ENCODE measurements around the gene FAM163A. TPM values are rescaled to one million over a fixed set of nuclear protein-coding genes. Genes with fewer than 3 reads are reported as not detected.

Gene FAM163A
- total and polyA plus RNA-seq, 9 of the 15 experiments (the other 6 are each of a cell fraction or from before 2014, with no cell fraction given) = not detected

DNA sequence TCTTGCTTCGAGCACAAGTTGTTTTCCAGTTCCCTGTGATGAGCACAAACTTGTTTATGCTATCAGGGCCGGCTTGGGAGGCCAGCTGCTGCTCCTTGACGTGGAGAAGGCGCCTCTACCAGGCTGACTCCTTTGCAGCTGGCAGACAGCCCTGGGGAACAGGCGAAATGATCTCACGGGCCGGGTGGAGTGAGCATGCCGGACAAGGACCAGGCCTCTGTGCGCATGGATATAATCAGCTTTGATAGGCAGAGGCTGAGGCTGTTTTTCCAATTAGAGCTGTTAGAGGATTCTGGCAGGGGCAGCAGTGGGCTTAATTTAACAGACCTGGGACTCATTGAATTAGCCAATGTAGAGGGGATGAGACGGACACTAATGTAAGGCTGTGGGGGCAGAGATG, 38.9 kb downstream of the FAM163A start (continued):
- TF ChIP-seq ZFP91 (CRISPR knock-in tag; IDR thresholded peaks at IDR 0.05) (no peak), PYGO2 (tag; IDR thresholded peaks at IDR 0.05) (no peak)

GRCh38 chr1:179785031-179785431, 41.9 kb downstream of the FAM163A start:
- no peaks in the 10 kb centered on the region for H3K36me3 ChIP-seq (ENCODE audit: control insufficient read depth, insufficient read depth, low read length)
- peaks cover 47 to 65% of the 10 kb centered on the region in 2 experiments for H3K27me3 ChIP-seq (ENCODE audit: control insufficient read depth in 2 of 2, insufficient read depth in 2 of 2, low read length in 2 of 2)
- H4K20me1 ChIP-seq (replicated peaks; ENCODE audit: control insufficient read depth, insufficient read depth, low read length) = no peaks in the 10 kb centered on the region; the same call in 1 of the 2 replicates
- H3K9me3 ChIP-seq (replicated peaks; ENCODE audit: control insufficient read depth, insufficient read depth, low read depth, low read length) = no peaks in the 10 kb centered on the region
- no peaks in the 10 kb centered on the region for H3K9me1 ChIP-seq (ENCODE audit: control insufficient read depth, insufficient read depth, low read length)
- TF ChIP-seq, protein P1, sequence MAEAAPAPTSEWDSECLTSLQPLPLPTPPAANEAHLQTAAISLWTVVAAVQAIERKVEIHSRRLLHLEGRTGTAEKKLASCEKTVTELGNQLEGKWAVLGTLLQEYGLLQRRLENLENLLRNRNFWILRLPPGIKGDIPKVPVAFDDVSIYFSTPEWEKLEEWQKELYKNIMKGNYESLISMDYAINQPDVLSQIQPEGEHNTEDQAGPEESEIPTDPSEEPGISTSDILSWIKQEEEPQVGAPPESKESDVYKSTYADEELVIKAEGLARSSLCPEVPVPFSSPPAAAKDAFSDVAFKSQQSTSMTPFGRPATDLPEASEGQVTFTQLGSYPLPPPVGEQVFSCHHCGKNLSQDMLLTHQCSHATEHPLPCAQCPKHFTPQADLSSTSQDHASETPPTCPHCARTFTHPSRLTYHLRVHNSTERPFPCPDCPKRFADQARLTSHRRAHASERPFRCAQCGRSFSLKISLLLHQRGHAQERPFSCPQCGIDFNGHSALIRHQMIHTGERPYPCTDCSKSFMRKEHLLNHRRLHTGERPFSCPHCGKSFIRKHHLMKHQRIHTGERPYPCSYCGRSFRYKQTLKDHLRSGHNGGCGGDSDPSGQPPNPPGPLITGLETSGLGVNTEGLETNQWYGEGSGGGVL (CRISPR knock-in tag; IDR thresholded peaks at IDR 0.05) = no peak
- TF ChIP-seq ID3 (CRISPR knock-in tag; IDR thresholded peaks at IDR 0.05) (no peak), ID3 (tag; IDR thresholded peaks at IDR 0.05) (0 out of 2 replicates have a peak, but pooled peaks have one; percentile 24)
- WGBS (ENCODE audit: insufficient coverage, low coverage, missing lambda C conversion rate) = 10% methylated on average over 4 of the region's 4 CpGs
- ChIA-PET POLR2A (interaction anchor here (0.6 to 0.7 kb wide), 3 partner anchors 16 to 465 kb away, joined by 3 read pairs; no protein-coding TSS in a partner anchor), CTCF (ENCODE audit: low intra/inter-chr PET ratio) (no interaction called here)
- DNase-seq (ENCODE audit: extremely low read depth in 1 of 4, low spot score in 3 of 4) (no peak), ATAC-seq (no peak), FAIRE-seq (no peak)
- H3K27ac ChIP-seq (ENCODE audit: extremely low read depth, low read depth, low read length) = no peak overlapping the region
- H3K4me3 ChIP-seq = no peak overlapping the region
- no peaks in the 10 kb centered on the region for H3K4me1 ChIP-seq (replicated peaks in 1 of 2; ENCODE audit: control insufficient read depth in 2 of 2, insufficient read depth in 2 of 2, low read length in 2 of 2)
- no peak overlapping the region for H2AFZ ChIP-seq (ENCODE audit: low read depth, low read length)
- BruUV-seq (replicated peaks) = no TSS peak
- H3K9ac ChIP-seq (ENCODE audit: insufficient read depth in 1 of 2, low read depth in 2 of 2, low read length in 2 of 2) = no peak overlapping the region
- intact Hi-C loops (cut with micrococcal nuclease) (no loop called here), in situ Hi-C loops (cut with MboI) (no loop called here)
- no peak overlapping the region for H3K4me2 ChIP-seq (ENCODE audit: insufficient read depth, low read length)
- H3K79me2 ChIP-seq (ENCODE audit: control insufficient read depth, insufficient read depth, low read length) = no peaks in the 10 kb centered on the region
